GM19351 (cell line): Measurements from ENCODE around the gene PRKN.
"Not testable (repeated sequence)": the region's sequence is repeated elsewhere in the genome, so short reads cannot be mapped to it uniquely, and the experiment has no call there.

ENCODE experiments used
- ATAC-seq: cut with Tn5 transposase; IDR thresholded peaks from one replicate; pipeline ENCODE4 v1.9.1; 2021; ENCODE audit warnings: mild to moderate bottlenecking, moderate library complexity; ENCODE audit not compliant: unreplicated experiment

The PRKN gene

GRCh38 chr6:161886545-161886944, 841.0 kb downstream of the PRKN start:
- ATAC-seq: not testable (repeated sequence)

GRCh38 chr6:161884782-161885181, 842.8 kb downstream of the PRKN start:
- ATAC-seq: no peak

GRCh38 chr6:161882196-161882765, 845.3 kb downstream of the PRKN start:
- ATAC-seq: no peak

- no peak for ATAC-seq
These were observed 847.5 kb downstream of the PRKN start for GRCh38 chr6:161880056-161880455.

GRCh38 chr6:161876231-161876630, 851.3 kb downstream of the PRKN start:
- ATAC-seq: no peak

GRCh38 chr6:161870236-161870901, 857.2 kb downstream of the PRKN start:
- no peak for ATAC-seq

GRCh38 chr6:161869491-161869890, 858.1 kb downstream of the PRKN start:
- ATAC-seq: no peak

GRCh38 chr6:161866570-161866969, 861.0 kb downstream of the PRKN start:
- no peak for ATAC-seq

GRCh38 chr6:161861061-161861460, 866.5 kb downstream of the PRKN start:
- ATAC-seq: not testable (repeated sequence)

GRCh38 chr6:161853657-161854056, 873.9 kb downstream of the PRKN start:
- ATAC-seq: no peak

GRCh38 chr6:161851486-161851885, 876.1 kb downstream of the PRKN start:
- not testable (repeated sequence) for ATAC-seq

GRCh38 chr6:161850562-161850961, 877.0 kb downstream of the PRKN start:
- no peak for ATAC-seq

- no peak for ATAC-seq
These were observed 879.9 kb downstream of the PRKN start for GRCh38 chr6:161847628-161848027.

- ATAC-seq: no peak
These were observed 882.8 kb downstream of the PRKN start for GRCh38 chr6:161844804-161845203.

- no peak for ATAC-seq
These were observed 884.5 kb downstream of the PRKN start for GRCh38 chr6:161843066-161843465.

GRCh38 chr6:161840380-161840779, 887.2 kb downstream of the PRKN start:
- no peak for ATAC-seq

GRCh38 chr6:161838306-161839035, 889.1 kb downstream of the PRKN start:
- ATAC-seq: no peak

- ATAC-seq: no peak
These were observed 889.7 kb downstream of the PRKN start for GRCh38 chr6:161837854-161838253.

- no peak for ATAC-seq
These were observed 890.2 kb downstream of the PRKN start for GRCh38 chr6:161837449-161837735.

- no peak for ATAC-seq
These were observed 890.7 kb downstream of the PRKN start for GRCh38 chr6:161836643-161837448.

GRCh38 chr6:161835500-161836215, 891.9 kb downstream of the PRKN start:
- no peak for ATAC-seq
